Measurements from ENCODE around the gene RFX4. TPM values are rescaled to one million over a fixed set of nuclear protein-coding genes. Genes with fewer than 3 reads are reported as not detected.

The RFX4 gene
- total and polyA plus RNA-seq, 2 of the 13 experiments (the other 11 are each of a cell fraction or from before 2014, with no cell fraction given), result not detected

DNA sequence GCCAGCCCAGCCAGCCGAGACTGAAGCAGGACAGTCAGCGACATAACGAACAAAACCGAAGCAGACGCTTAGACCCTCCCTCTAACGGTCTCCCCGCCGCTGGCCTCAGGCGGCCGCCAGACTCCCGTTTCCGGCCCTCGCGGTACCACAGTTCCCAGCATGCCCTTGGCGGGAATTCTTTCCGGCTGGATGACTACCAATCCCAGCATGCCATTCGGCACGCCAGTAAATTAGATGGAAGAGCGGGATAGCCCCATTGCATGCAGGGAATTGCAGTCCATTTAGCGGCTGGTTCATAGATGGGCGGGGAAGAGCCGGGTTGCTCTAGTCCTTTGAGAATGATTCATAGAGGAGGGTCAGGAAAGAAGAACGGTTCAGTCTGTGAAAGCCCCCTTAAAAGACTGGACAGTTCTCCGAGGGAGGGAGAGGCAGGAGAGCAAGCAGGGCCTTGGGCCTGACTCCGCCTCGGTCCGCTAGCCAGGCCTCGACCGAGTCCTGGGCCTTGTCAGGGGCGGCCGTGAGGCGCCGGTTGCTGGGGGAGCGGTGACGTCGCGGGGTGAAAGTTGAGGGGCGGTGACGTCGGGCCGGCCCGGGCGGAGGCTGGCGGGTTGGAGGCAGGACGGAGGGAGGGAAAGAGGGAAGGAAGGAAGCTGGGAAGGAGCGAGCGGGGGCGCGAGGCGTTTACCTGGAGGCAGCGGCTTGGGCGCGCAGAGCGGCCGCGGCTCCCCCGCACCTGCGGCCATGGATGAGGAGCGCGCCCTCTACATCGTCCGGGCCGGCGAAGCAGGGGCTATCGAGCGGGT is 191.4 kb downstream of the RFX4 start, which contains the start of gene RIC8B (continued):
- TF ChIP-seq FOXJ3 (CRISPR knock-in tag; IDR thresholded peaks at IDR 0.05; ENCODE audit: borderline replicate concordance) (no peak), ZBTB39 (CRISPR knock-in tag; IDR thresholded peaks at IDR 0.05) (peak; percentile 88), HOXA7 (CRISPR knock-in tag; IDR thresholded peaks at IDR 0.05) (no peak), SRSF9 (IDR thresholded peaks at IDR 0.05; ENCODE audit: borderline replicate concordance, insufficient read depth, low read depth, low read length, poor library complexity, severe bottlenecking) (no peak), MTF1 (CRISPR knock-in tag; IDR thresholded peaks at IDR 0.05) (no peak), ZBTB2 (CRISPR knock-in tag; IDR thresholded peaks at IDR 0.05; ENCODE audit: low read depth) (peak; percentile 90), ZC3H4 (CRISPR knock-in tag; IDR thresholded peaks at IDR 0.05; ENCODE audit: borderline replicate concordance) (no peak; the same call in 1 of the 2 replicates), CSRNP1 (CRISPR knock-in tag; IDR thresholded peaks at IDR 0.05) (no peak), ZNF609 (CRISPR knock-in tag; IDR thresholded peaks at IDR 0.05; ENCODE audit: borderline replicate concordance) (peak; percentile 41; the same call in 1 of the 2 replicates), ZNF598 (CRISPR knock-in tag; IDR thresholded peaks at IDR 0.05; ENCODE audit: borderline replicate concordance) (no peak), AGO2 (optimal IDR thresholded peaks at IDR 0.05; ENCODE audit: low read depth, low read length) (peak; percentile 42), TFDP1 (CRISPR knock-in tag; IDR thresholded peaks at IDR 0.05; ENCODE audit: borderline replicate concordance) (peak; percentile 70; the same call in 1 of the 2 replicates)
- TF ChIP-seq, protein P1, sequence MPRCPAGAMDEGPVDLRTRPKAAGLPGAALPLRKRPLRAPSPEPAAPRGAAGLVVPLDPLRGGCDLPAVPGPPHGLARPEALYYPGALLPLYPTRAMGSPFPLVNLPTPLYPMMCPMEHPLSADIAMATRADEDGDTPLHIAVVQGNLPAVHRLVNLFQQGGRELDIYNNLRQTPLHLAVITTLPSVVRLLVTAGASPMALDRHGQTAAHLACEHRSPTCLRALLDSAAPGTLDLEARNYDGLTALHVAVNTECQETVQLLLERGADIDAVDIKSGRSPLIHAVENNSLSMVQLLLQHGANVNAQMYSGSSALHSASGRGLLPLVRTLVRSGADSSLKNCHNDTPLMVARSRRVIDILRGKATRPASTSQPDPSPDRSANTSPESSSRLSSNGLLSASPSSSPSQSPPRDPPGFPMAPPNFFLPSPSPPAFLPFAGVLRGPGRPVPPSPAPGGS (CRISPR knock-in tag; IDR thresholded peaks at IDR 0.05), result peak; percentile 80; the same call in 1 of the 2 replicates
